K562 (cell line): ENCODE results near the gene DHRS3. TPM values are rescaled to one million over a fixed set of nuclear protein-coding genes. Genes with fewer than 3 reads are reported as not detected.

ENCODE experiments used
- AFF1 ChIP-seq, 2 experiments: fragments of 450-650 bp; IDR thresholded peaks; 2 replicates each; pipeline ENCODE4 v1.6.1; 2018; ENCODE audit warnings: mild to moderate bottlenecking in 2 of 2, low read depth in 1 of 2; ENCODE audit not compliant: partially characterized antibody in 2 of 2
- GMEB1 ChIP-seq: fragments of 250-450 bp; sonication (Bioruptor Pico); IDR thresholded peaks from 2 replicates; pipeline ENCODE4 v1.4.0; 2020; ENCODE audit warnings: mild to moderate bottlenecking
- HNRNPK ChIP-seq: fragments of 200-400 bp; formaldehyde crosslinking; IDR thresholded peaks from one replicate; pipeline ENCODE4 v1.6.1; 2018; ENCODE audit warnings: mild to moderate bottlenecking, low read depth, low read length; ENCODE audit not compliant: poor library complexity, severe bottlenecking
- MTA3 ChIP-seq: fragments of 450-650 bp; formaldehyde crosslinking; IDR thresholded peaks from 2 replicates; pipeline ENCODE4 v1.6.1; 2017; ENCODE audit warnings: mild to moderate bottlenecking, borderline replicate concordance
- MXD1 ChIP-seq: fragments of 250-450 bp; sonication (Bioruptor Pico); IDR thresholded peaks from 2 replicates; pipeline ENCODE4 v1.8.0; 2021; ENCODE audit warnings: borderline replicate concordance, mild to moderate bottlenecking, moderate library complexity; ENCODE audit not compliant: poor library complexity, severe bottlenecking
- NFXL1 ChIP-seq: fragments of 450-650 bp; formaldehyde crosslinking; IDR thresholded peaks from 2 replicates; pipeline ENCODE4 v1.4.0; 2021; ENCODE audit warnings: mild to moderate bottlenecking
- TEAD4 ChIP-seq, 2 experiments: sonication (generic) in 1 of 2; formaldehyde crosslinking in 1 of 2; IDR thresholded peaks; 2 replicates each; pipeline versions ENCODE4 v1.6.1 to v1.8.0; 2012 to 2022; ENCODE audit warnings: borderline replicate concordance in 1 of 2, inconsistent platforms in 1 of 2, low read length in 1 of 2, mild to moderate bottlenecking in 1 of 2, missing genetic modification reagents in 1 of 2
- ZFP30 ChIP-seq: fragments of 250-450 bp; sonication (Bioruptor Pico); IDR thresholded peaks from 2 replicates; pipeline ENCODE4 v1.8.0; 2022; ENCODE audit warnings: moderate library complexity, mild to moderate bottlenecking, inconsistent platforms, borderline replicate concordance
- ZNF24 ChIP-seq: fragments of 450-650 bp; IDR thresholded peaks from 2 replicates; pipeline ENCODE4 v1.6.1; 2016
- ZNF277 ChIP-seq: fragments of 250-450 bp; sonication (Bioruptor Pico); IDR thresholded peaks from 2 replicates; pipeline ENCODE4 v1.8.0; 2022; ENCODE audit warnings: inconsistent platforms, mild to moderate bottlenecking, moderate library complexity, borderline replicate concordance
- ZNF592 ChIP-seq: fragments of 450-650 bp; IDR thresholded peaks from 2 replicates; pipeline ENCODE4 v1.6.1; 2017; ENCODE audit warnings: antibody characterized with exemption, mild to moderate bottlenecking
- polyA plus RNA-seq, 8 experiments: library from polyadenylated mRNA; depleted of rRNA in 4 of 8; stranded (reverse) in 5 of 8; unstranded in 3 of 8; fragments of >200 nt; fragmentation: Nextera tagmentation in 2 of 8; fragmentation: Illumina TruSeq in 1 of 8; extraction: Ambion mirVana in 2 of 8; extraction: Trizol in 1 of 8; gene quantifications; 2 replicates each; pipeline versions ENCODE4 v1.2.1 to v1.2.3, GENCODE V29; 2011 to 2014; ENCODE audit warnings: inconsistent platforms in 1 of 8, missing spikeins in 1 of 8
- total RNA-seq, 7 experiments: library from RNA; depleted of rRNA in 6 of 7; stranded (reverse); fragments of >200 nt in 6 of 7; fragmentation: Illumina TruSeq in 2 of 7; extraction: Trizol in 2 of 7; gene quantifications; 2 replicates each; pipeline versions ENCODE4 v1.2.1 to v1.2.3, GENCODE V29; 2011 to 2021; ENCODE audit warnings: low replicate concordance in 1 of 7

Gene DHRS3
- total and polyA plus RNA-seq, 9 of the 15 experiments (the other 6 are each of a cell fraction or from before 2014, with no cell fraction given), result 21.0 to 116 (median 58.7) TPM

GRCh38 chr1:12615159-12615864 lies 2.7 kb downstream of the DHRS3 start (continued):
- TF ChIP-seq ZNF24 (no peak), TEAD4 (IDR thresholded peaks at IDR 0.05; ENCODE audit: low read length) (no peak), TEAD4 (CRISPR knock-in tag; IDR thresholded peaks at IDR 0.05; ENCODE audit: borderline replicate concordance) (no peak), MXD1 (CRISPR knock-in tag) (no peak), GMEB1 (0 out of 2 replicates have a peak, but pooled peaks have one; percentile 10), AFF1 (IDR thresholded peaks at IDR 0.05; ENCODE audit: low read depth in 1 of 2, partially characterized antibody in 2 of 2) (no peak), MTA3 (no peak), ZNF277 (CRISPR knock-in tag) (no peak), NFXL1 (no peak), HNRNPK (no peak), ZFP30 (CRISPR knock-in tag) (no peak), ZNF592 (0 out of 2 replicates have a peak, but pooled peaks have one; percentile 16)
